ENCODE measurements around the gene TAF4.

Gene TAF4

GRCh38 chr20:62009869-62010445 is 55.7 kb downstream of the TAF4 start:
- Mint-ChIP-seq H3K27ac (no peak overlapping the region), H3K9me3 (no peaks in the 10 kb centered on the region), H3K4me1 (ENCODE audit: low read depth) (peaks cover 10% of the 10 kb centered on the region), H3K36me3 (ENCODE audit: low read depth) (peaks cover 98% of the 10 kb centered on the region), H3K4me3 (no peak overlapping the region), H3K27me3 (no peaks in the 10 kb centered on the region)
- intact Hi-C loops (cut with micrococcal nuclease) = loop anchor here (2.0 to 10.0 kb wide), 2 partner anchors 55 to 127 kb away; partner anchors contain the start of gene TAF4

DNA sequence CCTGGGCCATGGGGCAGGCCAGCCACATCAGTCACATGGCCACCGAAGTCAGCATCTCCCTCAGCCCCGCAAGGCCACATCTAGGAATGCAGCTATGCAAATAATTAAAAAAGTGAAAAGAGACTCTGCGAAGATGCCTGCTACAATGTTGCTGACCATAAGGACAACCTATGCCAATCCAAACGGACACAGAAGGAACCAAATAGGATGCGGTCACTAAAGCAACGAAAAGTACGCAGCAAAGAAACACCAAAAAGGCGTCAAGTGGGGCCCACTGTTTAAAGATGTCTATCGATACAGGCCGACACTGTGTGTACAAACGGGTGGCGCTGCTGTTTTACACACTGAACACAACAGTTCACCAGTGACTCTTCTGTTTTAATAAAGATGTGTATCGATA is 56.4 kb downstream of the TAF4 start:
- Mint-ChIP-seq H3K4me1 (ENCODE audit: low read depth) (peaks cover 8% of the 10 kb centered on the region), H3K36me3 (ENCODE audit: low read depth) (peaks cover 98% of the 10 kb centered on the region), H3K27ac (no peak overlapping the region), H3K4me3 (no peak overlapping the region), H3K9me3 (no peaks in the 10 kb centered on the region), H3K27me3 (no peaks in the 10 kb centered on the region)
- intact Hi-C loops (cut with micrococcal nuclease) = no loop called here

DNA sequence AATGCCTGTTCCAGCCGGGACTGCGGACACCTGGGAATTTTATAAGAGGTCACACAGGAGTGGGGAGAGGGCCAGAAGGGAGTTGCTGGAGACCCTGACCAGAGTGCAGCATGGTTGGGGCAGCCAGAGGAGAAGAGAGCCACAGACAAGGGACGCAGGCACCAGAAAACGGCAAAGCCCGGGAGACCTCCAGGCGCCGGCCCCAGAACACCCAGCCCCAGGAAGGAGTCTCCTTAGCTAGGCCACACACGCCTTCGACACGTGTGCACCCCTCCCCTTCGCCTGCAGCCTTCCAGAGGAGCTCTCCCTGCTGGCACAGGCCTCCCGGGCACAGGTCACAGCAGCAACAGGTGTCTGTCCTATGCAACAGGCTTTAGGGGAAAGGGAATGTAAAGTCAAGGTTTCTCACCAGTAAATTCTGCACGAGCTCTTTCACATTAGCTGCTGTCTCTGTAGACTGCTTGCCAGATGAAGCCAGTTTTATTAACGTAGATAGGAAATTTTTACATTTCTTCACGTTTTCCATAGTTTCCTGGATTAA is 57.0 kb downstream of the TAF4 start:
- no peak overlapping the region for H3K27ac Mint-ChIP-seq

GRCh38 chr20:62007127-62007647 is 58.5 kb downstream of the TAF4 start:
- Mint-ChIP-seq H3K9me3 (no peaks in the 10 kb centered on the region), H3K27ac (no peak overlapping the region), H3K4me1 (ENCODE audit: low read depth) (peaks cover 8% of the 10 kb centered on the region), H3K36me3 (ENCODE audit: low read depth) (peaks cover 98% of the 10 kb centered on the region), H3K27me3 (no peaks in the 10 kb centered on the region), H3K4me3 (no peak overlapping the region)
- intact Hi-C loops (cut with micrococcal nuclease) = no loop called here

More for the DNA sequence above, 57.0 kb downstream of the TAF4 start:
- Mint-ChIP-seq H3K27me3 (no peaks in the 10 kb centered on the region), H3K9me3 (no peaks in the 10 kb centered on the region), H3K4me3 (no peak overlapping the region), H3K36me3 (ENCODE audit: low read depth) (peaks cover 98% of the 10 kb centered on the region), H3K4me1 (ENCODE audit: low read depth) (peaks cover 8% of the 10 kb centered on the region)
- intact Hi-C loops (cut with micrococcal nuclease) = no loop called here

GRCh38 chr20:62006482-62006881 is 59.2 kb downstream of the TAF4 start:
- Mint-ChIP-seq H3K4me3 (no peak overlapping the region), H3K9me3 (no peaks in the 10 kb centered on the region), H3K4me1 (ENCODE audit: low read depth) (peaks cover 8% of the 10 kb centered on the region), H3K27me3 (no peaks in the 10 kb centered on the region), H3K27ac (no peak overlapping the region), H3K36me3 (ENCODE audit: low read depth) (peaks cover 98% of the 10 kb centered on the region)
- intact Hi-C loops (cut with micrococcal nuclease) = no loop called here

- Mint-ChIP-seq H3K9me3 (no peaks in the 10 kb centered on the region), H3K27me3 (no peaks in the 10 kb centered on the region), H3K27ac (no peak overlapping the region), H3K4me3 (no peak overlapping the region), H3K4me1 (ENCODE audit: low read depth) (no peaks in the 10 kb centered on the region), H3K36me3 (ENCODE audit: low read depth) (peaks cover 100% of the 10 kb centered on the region)
- intact Hi-C loops (cut with micrococcal nuclease) = no loop called here
Measured at GRCh38 chr20:62004614-62005013, 61.1 kb downstream of the TAF4 start.

DNA sequence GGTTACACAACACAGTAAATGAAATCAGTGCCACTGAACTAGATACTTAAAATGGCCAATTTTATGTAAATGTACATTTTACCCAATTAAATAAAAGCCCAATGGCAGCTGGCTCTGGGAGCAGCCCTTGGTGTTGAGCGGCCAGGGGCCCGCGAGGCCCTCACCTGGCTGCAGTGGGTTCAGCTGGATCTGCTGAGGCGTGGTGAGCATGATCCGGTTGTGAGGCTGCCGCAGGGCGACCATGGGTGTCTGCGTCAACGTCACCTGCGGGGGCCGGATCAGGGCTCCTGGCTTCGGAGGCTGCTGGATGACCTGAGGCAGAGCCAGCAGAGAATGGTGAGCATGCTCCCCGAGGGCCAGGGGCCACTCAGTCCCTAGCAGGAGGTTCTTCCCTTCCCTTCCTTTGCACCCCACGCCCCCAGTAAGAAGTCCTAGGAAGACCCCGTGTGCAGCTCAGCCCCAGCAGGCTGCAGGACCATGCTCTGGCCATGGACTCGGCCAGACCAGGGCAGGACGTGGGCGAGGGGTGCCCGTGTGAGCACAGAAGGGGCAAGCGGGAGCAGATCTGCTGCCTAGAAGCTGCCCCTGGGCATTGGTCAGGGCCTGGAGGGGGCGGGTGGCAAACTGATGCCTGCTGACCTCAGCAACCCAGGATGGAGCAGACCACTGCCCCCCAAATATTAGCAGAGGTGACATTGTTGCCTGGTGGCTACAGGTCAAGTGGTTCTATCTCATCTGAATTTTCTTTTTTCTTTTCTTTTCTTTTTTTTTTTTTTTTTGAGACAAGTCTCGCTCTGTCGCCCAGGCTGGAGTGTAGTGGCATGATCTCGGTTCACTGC is 61.9 kb downstream of the TAF4 start:
- intact Hi-C loops (cut with micrococcal nuclease) = no loop called here
- H3K27ac Mint-ChIP-seq = no peak overlapping the region
- no peak overlapping the region for H3K4me3 Mint-ChIP-seq
- peaks cover 100% of the 10 kb centered on the region for H3K36me3 Mint-ChIP-seq (ENCODE audit: low read depth)
- H3K9me3 Mint-ChIP-seq = no peaks in the 10 kb centered on the region
- H3K27me3 Mint-ChIP-seq = no peaks in the 10 kb centered on the region
- H3K4me1 Mint-ChIP-seq (ENCODE audit: low read depth) = no peaks in the 10 kb centered on the region

GRCh38 chr20:62002882-62003480 is 62.7 kb downstream of the TAF4 start:
- intact Hi-C loops (cut with micrococcal nuclease) = no loop called here
- no peak overlapping the region for H3K27ac Mint-ChIP-seq
- H3K27me3 Mint-ChIP-seq = no peaks in the 10 kb centered on the region
- no peaks in the 10 kb centered on the region for H3K4me1 Mint-ChIP-seq (ENCODE audit: low read depth)
- H3K9me3 Mint-ChIP-seq = no peaks in the 10 kb centered on the region
- no peak overlapping the region for H3K4me3 Mint-ChIP-seq
- peaks cover 99% of the 10 kb centered on the region for H3K36me3 Mint-ChIP-seq (ENCODE audit: low read depth)

GRCh38 chr20:62001178-62001715 is 64.4 kb downstream of the TAF4 start:
- intact Hi-C loops (cut with micrococcal nuclease) = no loop called here
- H3K27ac Mint-ChIP-seq = no peak overlapping the region
- no peaks in the 10 kb centered on the region for H3K27me3 Mint-ChIP-seq
- H3K36me3 Mint-ChIP-seq (ENCODE audit: low read depth) = peaks cover 97% of the 10 kb centered on the region
- H3K4me1 Mint-ChIP-seq (ENCODE audit: low read depth) = no peaks in the 10 kb centered on the region
- no peaks in the 10 kb centered on the region for H3K9me3 Mint-ChIP-seq
- no peak overlapping the region for H3K4me3 Mint-ChIP-seq

DNA sequence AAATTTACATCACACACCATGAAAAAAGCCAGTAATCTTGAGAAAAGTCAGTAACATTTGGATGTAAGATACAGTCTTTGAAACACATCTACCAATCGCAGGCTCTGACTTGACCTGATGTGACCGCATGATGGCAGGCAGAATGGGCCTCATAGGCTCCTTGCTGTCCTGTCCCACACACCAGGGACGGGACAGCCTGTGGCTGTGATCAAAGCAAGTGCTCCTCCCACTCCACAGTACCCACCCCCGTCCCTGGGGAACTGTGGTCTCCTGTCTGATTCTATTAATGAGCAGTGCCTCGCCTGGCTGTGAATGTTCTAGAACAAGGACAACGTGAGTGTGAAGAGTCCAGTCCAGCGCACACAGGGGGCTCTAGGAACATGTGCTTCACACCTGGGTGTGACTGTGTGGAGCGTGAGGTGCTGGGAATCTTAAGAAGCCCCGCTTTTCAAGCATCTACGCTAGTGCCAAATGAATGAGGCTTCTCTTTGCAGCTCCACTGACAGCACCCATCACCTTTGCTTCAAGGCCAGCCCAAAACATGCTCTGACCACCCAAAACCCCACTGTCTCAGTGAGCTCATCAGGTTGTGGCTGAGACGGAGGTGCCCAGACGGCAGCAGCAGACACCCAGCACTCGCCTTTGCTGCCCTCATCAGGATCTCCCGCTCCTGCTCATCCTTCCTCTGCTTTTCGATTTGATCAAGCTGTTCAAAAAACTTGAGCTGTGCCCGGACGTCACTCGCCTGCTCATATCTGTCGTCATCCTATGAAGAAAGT is 67.1 kb downstream of the TAF4 start:
- intact Hi-C loops (cut with micrococcal nuclease) = no loop called here
- no peaks in the 10 kb centered on the region for H3K4me1 Mint-ChIP-seq (ENCODE audit: low read depth)
- H3K27me3 Mint-ChIP-seq = no peaks in the 10 kb centered on the region
- no peak overlapping the region for H3K4me3 Mint-ChIP-seq
- peaks cover 12% of the 10 kb centered on the region for H3K9me3 Mint-ChIP-seq
- H3K36me3 Mint-ChIP-seq (ENCODE audit: low read depth) = peaks cover 97% of the 10 kb centered on the region
- no peak overlapping the region for H3K27ac Mint-ChIP-seq

- intact Hi-C loops (cut with micrococcal nuclease) = no loop called here
- no peak overlapping the region for H3K4me3 Mint-ChIP-seq
- H3K27ac Mint-ChIP-seq = no peak overlapping the region
- H3K36me3 Mint-ChIP-seq (ENCODE audit: low read depth) = peaks cover 97% of the 10 kb centered on the region
- H3K27me3 Mint-ChIP-seq = no peaks in the 10 kb centered on the region
- peaks cover 18% of the 10 kb centered on the region for H3K9me3 Mint-ChIP-seq
- H3K4me1 Mint-ChIP-seq (ENCODE audit: low read depth) = no peaks in the 10 kb centered on the region
Measured at GRCh38 chr20:61997891-61998290, 67.8 kb downstream of the TAF4 start.

- H3K9me3 Mint-ChIP-seq = peaks cover 23% of the 10 kb centered on the region
- H3K36me3 Mint-ChIP-seq (ENCODE audit: low read depth) = peaks cover 97% of the 10 kb centered on the region
- H3K4me1 Mint-ChIP-seq (ENCODE audit: low read depth) = no peaks in the 10 kb centered on the region
- intact Hi-C loops (cut with micrococcal nuclease) = no loop called here
- no peaks in the 10 kb centered on the region for H3K27me3 Mint-ChIP-seq
- H3K27ac Mint-ChIP-seq = peak overlapping the region; percentile 45
- H3K4me3 Mint-ChIP-seq = no peak overlapping the region
Measured at GRCh38 chr20:61997372-61997771, 68.3 kb downstream of the TAF4 start.

DNA sequence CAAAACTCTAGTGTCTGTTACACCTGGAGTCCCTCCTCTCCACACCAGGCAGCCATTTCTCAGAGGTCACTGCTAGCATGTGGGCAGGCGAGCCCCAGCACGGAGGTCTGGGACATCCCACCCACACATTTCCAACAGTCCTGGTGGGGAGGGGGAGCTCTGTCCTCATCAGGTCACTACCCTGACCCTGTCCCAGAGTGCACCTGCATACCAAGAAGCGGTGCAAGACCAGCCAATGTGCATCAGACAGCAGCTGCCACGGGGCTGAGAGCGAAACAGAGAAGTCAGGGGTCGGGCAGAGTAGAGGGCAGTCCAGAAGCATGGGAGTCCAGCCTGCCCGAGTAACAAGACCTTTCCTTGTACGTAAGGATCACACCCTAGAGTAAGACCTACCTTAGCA is 71.1 kb downstream of the TAF4 start:
- intact Hi-C loops (cut with micrococcal nuclease) = no loop called here
- Mint-ChIP-seq H3K4me1 (ENCODE audit: low read depth) (no peaks in the 10 kb centered on the region), H3K27ac (no peak overlapping the region)

More for the DNA sequence above, 71.1 kb downstream of the TAF4 start:
- Mint-ChIP-seq H3K27me3 (no peaks in the 10 kb centered on the region), H3K4me3 (no peak overlapping the region), H3K9me3 (peaks cover 37% of the 10 kb centered on the region), H3K36me3 (ENCODE audit: low read depth) (peaks cover 97% of the 10 kb centered on the region)

Data from dendritic cell treated with granulocyte-macrophage colony-stimulating factor and Interleukin-4, amounts not matched to agents 40 ng/mL and 50 ng/mL, for 4 days (primary cell).